Skeletal muscle satellite cell (primary cell): ENCODE results near the gene GPLD1.

Experiments used
- H3K27me3 ChIP-seq: 2 replicates; pipeline ENCODE4 v1.7.0; 2013; ENCODE audit warnings: low read length; ENCODE audit not compliant: control insufficient read depth, insufficient read depth
- H3K36me3 ChIP-seq: 2 replicates; pipeline ENCODE4 v1.7.0; 2013; ENCODE audit warnings: mild to moderate bottlenecking, control low read depth, low read length; ENCODE audit not compliant: insufficient read depth
- H3K4me1 ChIP-seq: 2 replicates; pipeline ENCODE4 v1.7.0; 2013; ENCODE audit warnings: low read length; ENCODE audit not compliant: control insufficient read depth, insufficient read depth
- H3K4me2 ChIP-seq: 2 replicates; pipeline ENCODE4 v1.7.0; 2013; ENCODE audit warnings: mild to moderate bottlenecking, low read length
- H3K4me3 ChIP-seq: 2 replicates; pipeline ENCODE4 v1.7.0; 2013; ENCODE audit warnings: low read length
- H3K9ac ChIP-seq: 2 replicates; pipeline ENCODE4 v1.7.0; 2013; ENCODE audit warnings: mild to moderate bottlenecking, low read depth, low read length, moderate library complexity
- H3K9me3 ChIP-seq: replicated peaks from 2 replicates; pipeline ENCODE4 v1.7.0; 2013; ENCODE audit warnings: mild to moderate bottlenecking, control low read depth, low read length

Gene GPLD1

DNA sequence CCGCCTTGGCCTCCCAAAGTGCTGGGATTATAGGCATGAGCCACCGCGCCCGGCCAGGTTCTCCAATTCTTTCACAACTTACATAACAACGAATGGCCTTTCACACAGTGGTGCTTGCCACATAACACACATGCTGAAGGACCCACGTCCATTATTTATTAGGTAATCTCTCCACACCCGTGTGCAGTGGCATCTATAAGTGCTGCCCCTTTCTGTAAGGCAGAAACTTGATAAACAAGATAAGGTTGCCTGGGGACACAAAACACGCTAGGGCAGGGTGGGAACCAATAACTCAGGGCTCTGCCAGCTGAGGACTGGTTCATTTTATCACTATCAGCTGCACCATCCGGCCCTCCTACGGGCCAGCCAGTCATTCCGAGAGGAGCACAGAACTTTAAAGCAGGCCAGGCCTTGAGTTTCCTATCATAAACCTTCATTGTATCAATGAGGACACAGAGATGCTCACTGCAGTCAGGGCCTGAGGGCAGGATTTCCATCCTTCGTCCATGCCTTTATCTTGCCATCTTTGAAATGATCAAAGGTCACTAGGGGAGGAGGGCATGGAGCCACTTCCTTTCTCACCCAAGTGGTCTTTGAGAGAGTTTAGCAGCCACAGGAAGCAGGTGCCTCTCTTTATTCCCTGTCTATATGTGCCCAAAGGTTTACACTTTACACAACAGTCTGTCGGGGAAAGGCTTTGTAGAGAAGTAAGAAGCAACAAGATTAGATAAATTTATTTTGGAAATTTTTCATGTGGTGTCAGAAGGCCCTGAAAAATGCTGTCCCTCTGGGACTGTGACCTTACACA is 37.6 kb downstream of the GPLD1 start:
- Histone ChIP-seq H3K36me3 (no peaks in the 10 kb centered on the region), H3K9me3 (no peaks in the 10 kb centered on the region), H3K4me3 (no peak overlapping the region)

DNA sequence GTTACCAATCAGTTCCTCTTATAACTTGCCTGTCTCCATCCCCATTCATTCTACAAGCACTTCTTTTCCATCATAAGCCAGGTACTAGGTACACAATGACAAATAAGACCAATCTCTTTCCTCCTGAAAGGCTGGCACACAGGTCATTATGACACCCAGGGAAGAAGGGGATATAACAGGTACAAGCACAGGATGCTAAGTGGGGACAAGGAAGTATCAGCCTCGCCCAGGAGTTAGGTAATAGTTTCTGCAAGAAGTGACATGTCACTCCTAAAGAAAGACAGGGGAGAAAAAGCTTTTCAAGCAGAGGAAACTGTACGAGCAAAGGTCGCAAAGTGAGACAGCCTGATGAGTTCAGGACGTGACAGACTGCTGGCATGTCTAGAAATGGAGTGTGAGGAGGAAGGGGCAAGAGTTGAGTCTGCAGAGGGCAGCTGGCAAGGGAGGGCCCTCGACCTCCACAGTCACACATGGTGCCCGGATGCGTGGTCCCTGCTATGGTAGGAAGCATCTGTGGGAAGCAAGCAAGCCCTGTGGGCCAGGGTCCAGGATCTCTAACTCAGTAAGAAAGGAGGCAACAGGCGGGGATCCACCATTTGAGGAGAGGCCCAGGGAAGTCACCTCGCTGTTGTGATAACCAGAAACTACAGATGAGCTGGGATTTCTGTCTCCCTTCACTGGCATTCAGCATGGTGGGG is 40.4 kb downstream of the GPLD1 start:
- Histone ChIP-seq H3K27me3 (peaks cover 6% of the 10 kb centered on the region), H3K4me2 (no peak overlapping the region)

More for the DNA sequence above, 37.6 kb downstream of the GPLD1 start:
- Histone ChIP-seq H3K4me2 (no peak overlapping the region), H3K4me1 (no peaks in the 10 kb centered on the region), H3K9ac (no peak overlapping the region), H3K27me3 (peaks cover 6% of the 10 kb centered on the region)

GRCh38 chr6:24448396-24448795 is 41.0 kb downstream of the GPLD1 start:
- Histone ChIP-seq H3K9ac (no peak overlapping the region), H3K36me3 (no peaks in the 10 kb centered on the region), H3K9me3 (no peaks in the 10 kb centered on the region), H3K4me3 (no peak overlapping the region), H3K4me1 (no peaks in the 10 kb centered on the region), H3K27me3 (peaks cover 6% of the 10 kb centered on the region), H3K4me2 (no peak overlapping the region)

More for the DNA sequence above, 40.4 kb downstream of the GPLD1 start:
- H3K4me1 ChIP-seq, result no peaks in the 10 kb centered on the region
- H3K9me3 ChIP-seq, result no peaks in the 10 kb centered on the region
- H3K9ac ChIP-seq, result no peak overlapping the region
- no peaks in the 10 kb centered on the region for H3K36me3 ChIP-seq
- no peak overlapping the region for H3K4me3 ChIP-seq

- Histone ChIP-seq H3K4me3 (no peak overlapping the region), H3K9ac (no peak overlapping the region), H3K4me2 (no peak overlapping the region), H3K9me3 (no peaks in the 10 kb centered on the region), H3K36me3 (no peaks in the 10 kb centered on the region), H3K27me3 (peaks cover 6% of the 10 kb centered on the region), H3K4me1 (no peaks in the 10 kb centered on the region)
Observed at GRCh38 chr6:24446670-24447069, 42.7 kb downstream of the GPLD1 start.

DNA sequence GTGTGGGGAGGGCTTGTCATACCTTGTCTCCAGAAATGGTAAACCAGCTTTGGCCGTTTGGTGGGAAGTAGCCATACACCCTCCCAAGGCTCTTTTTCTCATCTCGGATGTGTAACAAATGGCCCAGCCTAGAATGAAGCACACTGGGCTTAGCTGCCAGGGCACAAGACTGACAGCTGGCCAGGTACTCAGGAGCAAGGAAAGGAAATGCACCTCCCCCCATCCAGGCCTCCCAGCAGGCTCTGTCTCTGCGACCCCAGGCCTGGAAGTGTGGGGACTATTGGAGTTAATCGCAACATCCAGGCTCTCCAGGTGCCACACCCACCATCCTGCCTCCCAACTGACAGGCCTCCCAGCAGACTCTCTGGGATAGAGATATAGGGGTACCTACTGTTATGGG is 43.7 kb downstream of the GPLD1 start:
- Histone ChIP-seq H3K36me3 (no peaks in the 10 kb centered on the region), H3K4me2 (no peak overlapping the region)

GRCh38 chr6:24444588-24444987 is 44.8 kb downstream of the GPLD1 start:
- Histone ChIP-seq H3K9ac (no peak overlapping the region), H3K4me3 (no peak overlapping the region), H3K27me3 (peaks cover 6% of the 10 kb centered on the region), H3K4me2 (no peak overlapping the region), H3K4me1 (no peaks in the 10 kb centered on the region), H3K9me3 (no peaks in the 10 kb centered on the region), H3K36me3 (no peaks in the 10 kb centered on the region)

More for the DNA sequence above, 43.7 kb downstream of the GPLD1 start:
- Histone ChIP-seq H3K27me3 (peaks cover 6% of the 10 kb centered on the region), H3K4me1 (no peaks in the 10 kb centered on the region), H3K4me3 (no peak overlapping the region), H3K9me3 (no peaks in the 10 kb centered on the region), H3K9ac (no peak overlapping the region)

- Histone ChIP-seq H3K9me3 (no peaks in the 10 kb centered on the region), H3K36me3 (no peaks in the 10 kb centered on the region)
Observed at GRCh38 chr6:24441599-24441904, 47.8 kb downstream of the GPLD1 start.

GRCh38 chr6:24440897-24441598 is 48.3 kb downstream of the GPLD1 start:
- H3K4me1 ChIP-seq, result no peaks in the 10 kb centered on the region

More at GRCh38 chr6:24441599-24441904, 47.8 kb downstream of the GPLD1 start:
- H3K4me2 ChIP-seq, result no peak overlapping the region
- no peaks in the 10 kb centered on the region for H3K4me1 ChIP-seq
- H3K27me3 ChIP-seq, result no peaks in the 10 kb centered on the region
- H3K4me3 ChIP-seq, result no peak overlapping the region
- H3K9ac ChIP-seq, result no peak overlapping the region

DNA sequence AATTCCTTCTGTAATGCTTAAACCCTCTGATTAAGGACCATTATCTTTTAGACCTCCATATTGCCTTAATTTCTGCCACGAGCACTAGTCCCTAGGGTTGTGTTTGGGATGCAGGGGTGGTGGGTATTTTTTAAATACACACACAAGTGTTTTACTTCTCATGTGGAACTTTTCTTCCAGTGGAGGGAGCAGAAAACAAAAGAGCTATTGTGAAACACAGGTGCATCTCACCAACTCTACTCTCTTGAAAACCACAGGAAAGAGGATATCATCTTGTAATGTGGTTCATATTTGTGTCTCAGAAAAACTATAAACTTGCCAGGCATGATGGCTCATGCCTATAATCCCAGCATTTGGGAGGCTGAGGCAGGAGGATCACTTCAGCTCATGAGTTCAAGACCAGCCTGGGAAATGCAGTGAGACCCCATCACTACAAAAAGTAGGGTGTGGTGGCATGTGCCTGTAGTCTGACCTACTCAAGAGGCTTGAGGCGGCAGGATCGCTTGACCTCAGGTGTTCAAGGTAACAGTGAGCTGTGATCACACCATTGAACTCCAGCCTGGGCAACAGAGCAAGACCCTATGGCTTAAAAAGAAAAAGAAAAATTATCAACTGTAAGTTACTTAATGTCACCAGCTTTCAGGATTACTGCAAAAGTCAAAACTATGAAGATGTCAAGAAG is 49.4 kb downstream of the GPLD1 start:
- Histone ChIP-seq H3K4me1 (no peaks in the 10 kb centered on the region), H3K27me3 (no peaks in the 10 kb centered on the region), H3K4me2 (no peak overlapping the region)

More at GRCh38 chr6:24440897-24441598, 48.3 kb downstream of the GPLD1 start:
- Histone ChIP-seq H3K4me3 (no peak overlapping the region), H3K36me3 (no peaks in the 10 kb centered on the region), H3K4me2 (no peak overlapping the region), H3K9me3 (no peaks in the 10 kb centered on the region), H3K27me3 (no peaks in the 10 kb centered on the region), H3K9ac (no peak overlapping the region)

GRCh38 chr6:24436979-24437378 is 52.4 kb downstream of the GPLD1 start:
- H3K9me3 ChIP-seq, result no peaks in the 10 kb centered on the region
- H3K36me3 ChIP-seq, result no peaks in the 10 kb centered on the region
- no peak overlapping the region for H3K4me2 ChIP-seq
- H3K9ac ChIP-seq, result no peak overlapping the region
- no peaks in the 10 kb centered on the region for H3K4me1 ChIP-seq
- H3K27me3 ChIP-seq, result no peaks in the 10 kb centered on the region
- no peak overlapping the region for H3K4me3 ChIP-seq

More for the DNA sequence above, 49.4 kb downstream of the GPLD1 start:
- Histone ChIP-seq H3K36me3 (no peaks in the 10 kb centered on the region), H3K4me3 (no peak overlapping the region), H3K9ac (no peak overlapping the region), H3K9me3 (no peaks in the 10 kb centered on the region)

- H3K4me2 ChIP-seq, result no peak overlapping the region
- no peaks in the 10 kb centered on the region for H3K9me3 ChIP-seq
- no peaks in the 10 kb centered on the region for H3K36me3 ChIP-seq
- H3K9ac ChIP-seq, result no peak overlapping the region
- H3K27me3 ChIP-seq, result no peaks in the 10 kb centered on the region
- H3K4me3 ChIP-seq, result no peak overlapping the region
- H3K4me1 ChIP-seq, result peaks cover 18% of the 10 kb centered on the region
Observed at GRCh38 chr6:24432611-24433010, 56.8 kb downstream of the GPLD1 start.
